AG04449 (cell line): ENCODE measurements around the gene MARCHF10.

Source experiments
- CTCF ChIA-PET: fragments of 350-600 bp; formaldehyde crosslinking; extraction: SDS; loops from one replicate; lab custom pipeline; 2021; ENCODE audit warnings: antibody characterized with exemption; lab: Yijun Ruan, JAX
- POLR2A ChIA-PET: fragments of 400-600, 350-600 bp; formaldehyde crosslinking; extraction: SDS; loops from one replicate; lab custom pipeline; 2020; ENCODE audit warnings: antibody characterized with exemption, inconsistent platforms; lab: Yijun Ruan, JAX
- DNase-seq: peaks from one replicate; pipeline ENCODE4 v3.0.0-alpha.2; 2010; ENCODE audit warnings: low read depth, low spot score
- H3K4me3 ChIP-seq: 2 replicates; pipeline ENCODE4 v1.5.1; 2011; ENCODE audit warnings: low read depth, mild to moderate bottlenecking, control low read depth, low read length
- CTCF ChIP-seq: IDR thresholded peaks from one replicate; pipeline ENCODE4 v1.5.1; 2011; ENCODE audit warnings: mild to moderate bottlenecking, moderate library complexity, low read length, control low read depth, inconsistent platforms; ENCODE audit not compliant: insufficient read depth; ENCODE audit errors: missing control alignments

The MARCHF10 gene

GRCh38 chr17:62753562-62753961 lies 54.6 kb downstream of the MARCHF10 start:
- no peak for DNase-seq
- H3K4me3 ChIP-seq: no peak overlapping the region
- CTCF ChIA-PET: interaction anchor here (1.3 kb wide), 1 partner anchor 9 kb away, joined by 5 read pairs; no protein-coding TSS in a partner anchor
- POLR2A ChIA-PET: no interaction called here
- no peak for TF ChIP-seq CTCF

- ChIA-PET POLR2A (no interaction called here), CTCF (no interaction called here)
- no peak for TF ChIP-seq CTCF
- no peak for DNase-seq
- H3K4me3 ChIP-seq: no peak overlapping the region
Measured at GRCh38 chr17:62751060-62751691, 56.9 kb downstream of the MARCHF10 start.

- CTCF ChIA-PET: no interaction called here
- DNase-seq: no peak
- no peak overlapping the region for H3K4me3 ChIP-seq
- TF ChIP-seq CTCF: no peak
- POLR2A ChIA-PET: no interaction called here
Measured at GRCh38 chr17:62750631-62751051, 57.5 kb downstream of the MARCHF10 start.

GRCh38 chr17:62749926-62750325 lies 58.2 kb downstream of the MARCHF10 start:
- H3K4me3 ChIP-seq: no peak overlapping the region
- POLR2A ChIA-PET: no interaction called here
- no peak for TF ChIP-seq CTCF
- no peak for DNase-seq
- CTCF ChIA-PET: interaction anchor here (1.1 kb wide), 1 partner anchor 10 kb away, joined by 3 read pairs; no protein-coding TSS in a partner anchor

GRCh38 chr17:62746941-62747340 lies 61.2 kb downstream of the MARCHF10 start:
- CTCF ChIA-PET: no interaction called here
- TF ChIP-seq CTCF: no peak
- no peak for DNase-seq
- POLR2A ChIA-PET: no interaction called here
- H3K4me3 ChIP-seq: no peak overlapping the region

GRCh38 chr17:62745806-62746205 lies 62.3 kb downstream of the MARCHF10 start:
- DNase-seq: no peak
- H3K4me3 ChIP-seq: no peak overlapping the region
- TF ChIP-seq CTCF: no peak
- ChIA-PET POLR2A (no interaction called here), CTCF (no interaction called here)
